Tibial artery (tissue), 4 donors: ENCODE data around the gene STEAP2.
"Not testable (repeated sequence)": the region's sequence is repeated elsewhere in the genome, so short reads cannot be mapped to it uniquely, and the experiment has no call there.

Source experiments
- DNase-seq, 2 donors: peaks; one replicate each; pipeline ENCODE4 v3.0.0-alpha.2; 2019
- H3K27ac ChIP-seq, 2 donors: fragments of 200-600 bp; sonication (generic) in 1 of 2; 1 replicate in 1 of 2; 2 replicates in 1 of 2; pipeline ENCODE4 v1.5.1; 2018 to 2019; ENCODE audit warnings: mild to moderate bottlenecking in 1 of 2
- H3K27me3 ChIP-seq, 2 donors: fragments of 200-600 bp; sonication (generic) in 1 of 2; one replicate each; pipeline versions ENCODE4 v1.5.1 to v1.6.0; 2016 to 2019
- H3K36me3 ChIP-seq, 3 donors: fragments of 200-600 bp; sonication (generic) in 2 of 3; one replicate each; pipeline ENCODE4 v1.5.1; 2016 to 2019; ENCODE audit warnings: mild to moderate bottlenecking in 2 of 3
- H3K4me1 ChIP-seq, 4 donors: fragments of 200-600 bp; sonication (generic) in 2 of 4; 1 replicate in 3 of 4; 2 replicates in 1 of 4; pipeline ENCODE4 v1.5.1; 2016 to 2019
- H3K4me3 ChIP-seq, 2 donors: fragments of 200-600 bp; sonication (generic) in 1 of 2; 1 replicate in 1 of 2; 2 replicates in 1 of 2; pipeline ENCODE4 v1.5.1; 2018 to 2019; ENCODE audit warnings: mild to moderate bottlenecking in 2 of 2
- H3K9me3 ChIP-seq, 3 donors: fragments of 200-600 bp; sonication (generic) in 1 of 3; one replicate each; pipeline ENCODE4 v1.5.1; 2016 to 2019
- intact Hi-C: fragments of 100-400 bp; cut with DNase I; formaldehyde crosslinking; loops from one replicate; pipeline ENCODE4 v1.15.0; 2023; ENCODE audit warnings: low total_unique reads
- TF ChIP-seq, protein P1 (sequence below), 2 experiments: fragments of 200-600 bp in 1 of 2; fragments of 450-650 bp in 1 of 2; IDR thresholded peaks; one replicate each; pipeline ENCODE4 v1.5.1; 2017 to 2019; ENCODE audit warnings: antibody characterized with exemption in 2 of 2, mild to moderate bottlenecking in 1 of 2, moderate library complexity in 1 of 2

STEAP2 gene

DNA sequence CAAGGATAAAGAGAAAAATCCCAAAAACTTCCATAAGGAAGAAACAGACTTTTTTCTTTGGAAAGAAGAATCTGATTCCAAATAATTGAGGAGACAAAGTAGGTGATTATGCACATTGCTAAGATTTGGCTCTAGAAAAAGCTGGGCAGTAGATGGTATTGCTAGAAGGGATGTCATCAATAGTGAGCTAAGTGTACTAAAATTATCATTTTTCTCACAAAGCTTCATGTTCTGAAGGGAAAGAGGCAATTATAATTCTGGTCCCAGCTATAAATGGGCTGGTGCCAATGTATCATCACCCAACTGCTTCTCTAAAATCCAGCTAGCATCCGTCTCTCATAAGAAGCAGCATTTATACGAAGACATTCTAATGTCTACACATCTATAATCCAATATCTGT, 33.4 kb upstream of the STEAP2 start:
- intact Hi-C loops = no loop called here
- Histone ChIP-seq H3K36me3 (no peaks in the 10 kb centered on the region), H3K4me1 (no peaks in the 10 kb centered on the region), H3K4me3 (no peak overlapping the region), H3K9me3 (no peaks in the 10 kb centered on the region), H3K27me3 (no peaks in the 10 kb centered on the region), H3K27ac (no peak overlapping the region)
- no peak for DNase-seq
- TF ChIP-seq, protein P1, sequence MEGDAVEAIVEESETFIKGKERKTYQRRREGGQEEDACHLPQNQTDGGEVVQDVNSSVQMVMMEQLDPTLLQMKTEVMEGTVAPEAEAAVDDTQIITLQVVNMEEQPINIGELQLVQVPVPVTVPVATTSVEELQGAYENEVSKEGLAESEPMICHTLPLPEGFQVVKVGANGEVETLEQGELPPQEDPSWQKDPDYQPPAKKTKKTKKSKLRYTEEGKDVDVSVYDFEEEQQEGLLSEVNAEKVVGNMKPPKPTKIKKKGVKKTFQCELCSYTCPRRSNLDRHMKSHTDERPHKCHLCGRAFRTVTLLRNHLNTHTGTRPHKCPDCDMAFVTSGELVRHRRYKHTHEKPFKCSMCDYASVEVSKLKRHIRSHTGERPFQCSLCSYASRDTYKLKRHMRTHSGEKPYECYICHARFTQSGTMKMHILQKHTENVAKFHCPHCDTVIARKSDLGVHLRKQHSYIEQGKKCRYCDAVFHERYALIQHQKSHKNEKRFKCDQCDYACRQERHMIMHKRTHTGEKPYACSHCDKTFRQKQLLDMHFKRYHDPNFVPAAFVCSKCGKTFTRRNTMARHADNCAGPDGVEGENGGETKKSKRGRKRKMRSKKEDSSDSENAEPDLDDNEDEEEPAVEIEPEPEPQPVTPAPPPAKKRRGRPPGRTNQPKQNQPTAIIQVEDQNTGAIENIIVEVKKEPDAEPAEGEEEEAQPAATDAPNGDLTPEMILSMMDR (IDR thresholded peaks at IDR 0.05) = no peak

DNA sequence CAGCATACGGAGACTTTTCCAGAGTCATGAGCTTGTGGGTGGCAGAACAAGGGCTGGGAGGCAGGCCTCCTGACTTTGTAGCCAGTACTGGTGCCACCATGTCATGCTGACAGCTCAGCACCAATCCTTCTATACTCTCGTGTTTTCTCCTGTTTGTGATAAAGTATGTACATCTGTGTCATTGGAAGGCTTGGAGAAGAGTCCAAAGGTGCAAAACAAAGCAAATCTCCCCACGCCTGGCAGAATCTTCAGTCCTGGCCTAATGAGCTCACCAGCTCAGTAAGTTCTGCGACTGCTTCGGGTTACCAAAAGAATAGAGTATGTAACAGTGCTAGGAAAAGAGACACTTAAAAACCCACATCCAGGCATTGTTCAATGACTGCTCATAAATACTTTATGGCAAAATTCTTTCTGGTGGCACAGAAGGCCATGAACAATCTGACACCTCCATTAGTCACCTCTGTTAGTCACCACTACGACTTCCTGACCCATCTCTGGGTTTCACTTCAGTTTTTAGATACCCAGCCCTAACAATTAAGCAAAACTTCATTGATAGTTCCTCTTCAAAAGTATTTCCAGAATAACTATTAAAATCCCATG, 32.8 kb upstream of the STEAP2 start:
- no peaks in the 10 kb centered on the region for H3K9me3 ChIP-seq

DNA sequence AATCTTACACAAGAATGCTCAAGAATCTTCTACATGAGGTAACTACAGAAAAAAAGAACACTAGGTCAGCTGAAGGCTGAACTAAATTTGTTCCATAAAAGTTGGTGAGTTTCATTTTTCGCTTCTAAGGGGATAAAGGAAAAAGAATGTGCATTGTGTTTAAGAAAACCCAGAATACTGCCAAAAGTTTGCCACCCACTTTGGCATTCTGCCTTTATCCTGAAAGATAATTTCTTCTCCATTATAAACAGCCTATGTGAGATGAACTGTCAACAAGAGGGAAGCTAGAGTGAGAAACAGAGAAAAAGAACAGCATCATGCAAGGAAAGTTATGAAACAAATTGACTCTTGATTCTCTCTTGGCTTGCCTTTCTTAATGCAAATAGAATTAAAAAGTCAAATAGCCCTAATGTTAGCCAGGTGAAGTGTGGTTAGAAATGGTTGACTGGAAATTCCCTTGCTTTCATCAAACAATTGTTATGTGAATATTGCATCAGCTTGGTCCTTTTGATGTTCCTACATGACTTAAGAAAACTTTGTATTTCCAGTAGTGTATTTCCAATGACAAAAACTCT, 31.4 kb upstream of the STEAP2 start:
- no peaks in the 10 kb centered on the region for H3K27me3 ChIP-seq
- H3K4me3 ChIP-seq = no peak overlapping the region
- TF ChIP-seq, protein P1 (IDR thresholded peaks at IDR 0.05) = no peak
- intact Hi-C loops = no loop called here
- no peaks in the 10 kb centered on the region for H3K9me3 ChIP-seq
- DNase-seq = no peak
- H3K27ac ChIP-seq = no peak overlapping the region
- no peaks in the 10 kb centered on the region for H3K4me1 ChIP-seq
- no peaks in the 10 kb centered on the region for H3K36me3 ChIP-seq

More for the DNA sequence above, 32.8 kb upstream of the STEAP2 start:
- H3K4me3 ChIP-seq = no peak overlapping the region
- TF ChIP-seq, protein P1 (IDR thresholded peaks at IDR 0.05) = no peak
- no peaks in the 10 kb centered on the region for H3K36me3 ChIP-seq
- intact Hi-C loops = no loop called here
- no peaks in the 10 kb centered on the region for H3K4me1 ChIP-seq
- H3K27ac ChIP-seq = no peak overlapping the region
- no peaks in the 10 kb centered on the region for H3K27me3 ChIP-seq
- no peak for DNase-seq

DNA sequence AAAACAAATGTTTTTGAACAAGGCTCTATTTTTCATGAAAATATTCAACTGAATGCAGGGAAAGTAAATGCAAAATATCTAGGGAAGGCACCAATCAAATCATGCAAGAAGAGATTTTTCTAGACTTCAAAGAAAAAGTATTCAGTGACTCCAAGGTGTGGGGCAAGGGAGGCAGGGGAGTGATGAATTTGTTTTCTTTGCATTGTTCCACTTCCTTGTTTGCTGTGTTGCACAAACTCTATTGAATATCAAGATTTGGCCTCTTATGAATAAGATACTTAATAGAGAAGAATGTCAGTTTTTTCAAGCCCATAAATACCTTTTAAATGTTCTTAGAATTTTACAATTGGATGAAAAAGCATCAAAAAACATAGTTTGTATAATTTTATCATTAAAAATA, 30.9 kb upstream of the STEAP2 start:
- DNase-seq = no peak
- intact Hi-C loops = no loop called here
- Histone ChIP-seq H3K36me3 (no peaks in the 10 kb centered on the region), H3K4me3 (no peak overlapping the region), H3K27me3 (no peaks in the 10 kb centered on the region), H3K4me1 (no peaks in the 10 kb centered on the region), H3K27ac (no peak overlapping the region), H3K9me3 (no peaks in the 10 kb centered on the region)
- TF ChIP-seq, protein P1 (IDR thresholded peaks at IDR 0.05) = no peak

DNA sequence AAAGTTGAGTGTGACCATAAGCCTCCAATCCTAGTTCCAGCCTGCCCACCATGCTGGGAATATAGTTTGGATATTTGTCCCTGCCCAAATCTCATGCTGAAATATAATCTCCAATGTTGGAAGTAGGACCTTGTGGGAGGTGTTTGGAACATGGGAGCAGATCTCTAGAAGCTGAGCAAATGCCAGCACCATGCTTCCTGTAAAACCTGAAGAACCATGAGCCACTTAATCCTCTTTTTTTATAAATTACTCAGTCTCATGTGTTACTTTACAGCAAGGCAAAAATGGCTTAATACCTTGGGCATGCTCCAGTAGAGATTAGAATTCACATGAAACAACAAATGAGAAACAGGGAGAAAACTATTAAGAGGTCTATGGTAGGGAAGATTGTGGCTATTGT, 30.1 kb upstream of the STEAP2 start:
- Histone ChIP-seq H3K4me3 (no peak overlapping the region), H3K36me3 (no peaks in the 10 kb centered on the region), H3K4me1 (no peaks in the 10 kb centered on the region), H3K27me3 (no peaks in the 10 kb centered on the region), H3K9me3 (no peaks in the 10 kb centered on the region), H3K27ac (no peak overlapping the region)
- DNase-seq = no peak
- intact Hi-C loops = no loop called here
- TF ChIP-seq, protein P1 (IDR thresholded peaks at IDR 0.05) = no peak

DNA sequence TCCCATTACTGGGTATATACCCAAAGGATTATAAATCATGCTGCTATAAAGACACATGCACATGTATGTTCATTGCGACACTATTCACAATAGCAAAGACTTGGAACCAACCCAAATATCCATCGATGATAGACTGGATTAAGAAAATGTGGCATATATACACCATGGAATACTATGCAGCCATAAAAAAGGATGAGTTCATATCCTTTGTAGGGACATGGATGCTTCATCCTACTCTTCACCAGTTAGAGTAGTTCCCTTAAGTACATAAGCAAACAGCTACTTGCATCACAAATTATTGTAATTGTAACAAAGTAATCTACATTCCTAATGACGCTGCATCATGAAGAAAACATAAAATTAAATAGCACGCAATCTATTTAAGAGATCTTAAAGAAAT, 25.2 kb upstream of the STEAP2 start:
- intact Hi-C loops = not testable (repeated sequence)

More for the DNA sequence above, 25.2 kb upstream of the STEAP2 start:
- not testable (repeated sequence) for H3K36me3 ChIP-seq, DNase-seq, H3K4me3 ChIP-seq, H3K27me3 ChIP-seq, H3K27ac ChIP-seq, H3K4me1 ChIP-seq, H3K9me3 ChIP-seq
